GM13977 (cell line): ENCODE results near the gene BMPR2.
"Not testable (repeated sequence)": the region's sequence is repeated elsewhere in the genome, so short reads cannot be mapped to it uniquely, and the experiment has no call there.

Experiments used
- DNase-seq: peaks from one replicate; pipeline ENCODE4 v3.0.0; 2012; ENCODE audit warnings: low spot score
- in situ Hi-C: fragments of 300-500 bp; cut with MboI; formaldehyde crosslinking; loops from one replicate; pipeline ENCODE4 v1.12.0; 2022; ENCODE audit warnings: low sequenced_read_pairs, low pct_unique_long_range_greater_than_20kb, mixed read lengths, inconsistent platforms; ENCODE audit not compliant: unreplicated experiment
- TF ChIP-seq, protein P1 (sequence below): IDR thresholded peaks from 2 replicates; pipeline ENCODE4 v1.5.1; 2012; ENCODE audit warnings: mild to moderate bottlenecking, control low read depth; ENCODE audit not compliant: insufficient read depth; ENCODE audit errors: extremely low read depth, missing control alignments

BMPR2 gene

DNA sequence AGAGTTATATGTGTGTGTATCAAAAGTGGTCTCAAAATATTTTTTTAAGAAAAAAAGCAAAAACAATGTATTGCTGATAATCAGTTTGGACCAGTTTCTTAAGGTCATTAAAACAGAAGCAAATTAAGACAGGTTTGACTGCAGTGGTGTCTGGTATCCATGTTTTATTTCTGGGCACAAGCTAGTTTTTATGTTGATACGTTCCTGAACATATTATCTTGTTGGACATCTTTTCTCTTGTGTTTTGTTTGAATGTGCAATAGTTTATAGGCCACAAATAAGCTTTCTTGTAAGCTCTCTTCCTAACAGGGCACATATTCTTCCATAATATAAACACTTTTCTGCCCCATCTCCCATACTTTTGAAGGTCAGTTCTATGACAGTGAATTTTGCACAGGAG lies 184.1 kb downstream of the BMPR2 start:
- in situ Hi-C loops = no loop called here
- TF ChIP-seq, protein P1, sequence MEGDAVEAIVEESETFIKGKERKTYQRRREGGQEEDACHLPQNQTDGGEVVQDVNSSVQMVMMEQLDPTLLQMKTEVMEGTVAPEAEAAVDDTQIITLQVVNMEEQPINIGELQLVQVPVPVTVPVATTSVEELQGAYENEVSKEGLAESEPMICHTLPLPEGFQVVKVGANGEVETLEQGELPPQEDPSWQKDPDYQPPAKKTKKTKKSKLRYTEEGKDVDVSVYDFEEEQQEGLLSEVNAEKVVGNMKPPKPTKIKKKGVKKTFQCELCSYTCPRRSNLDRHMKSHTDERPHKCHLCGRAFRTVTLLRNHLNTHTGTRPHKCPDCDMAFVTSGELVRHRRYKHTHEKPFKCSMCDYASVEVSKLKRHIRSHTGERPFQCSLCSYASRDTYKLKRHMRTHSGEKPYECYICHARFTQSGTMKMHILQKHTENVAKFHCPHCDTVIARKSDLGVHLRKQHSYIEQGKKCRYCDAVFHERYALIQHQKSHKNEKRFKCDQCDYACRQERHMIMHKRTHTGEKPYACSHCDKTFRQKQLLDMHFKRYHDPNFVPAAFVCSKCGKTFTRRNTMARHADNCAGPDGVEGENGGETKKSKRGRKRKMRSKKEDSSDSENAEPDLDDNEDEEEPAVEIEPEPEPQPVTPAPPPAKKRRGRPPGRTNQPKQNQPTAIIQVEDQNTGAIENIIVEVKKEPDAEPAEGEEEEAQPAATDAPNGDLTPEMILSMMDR = no peak
- no peak for DNase-seq

DNA sequence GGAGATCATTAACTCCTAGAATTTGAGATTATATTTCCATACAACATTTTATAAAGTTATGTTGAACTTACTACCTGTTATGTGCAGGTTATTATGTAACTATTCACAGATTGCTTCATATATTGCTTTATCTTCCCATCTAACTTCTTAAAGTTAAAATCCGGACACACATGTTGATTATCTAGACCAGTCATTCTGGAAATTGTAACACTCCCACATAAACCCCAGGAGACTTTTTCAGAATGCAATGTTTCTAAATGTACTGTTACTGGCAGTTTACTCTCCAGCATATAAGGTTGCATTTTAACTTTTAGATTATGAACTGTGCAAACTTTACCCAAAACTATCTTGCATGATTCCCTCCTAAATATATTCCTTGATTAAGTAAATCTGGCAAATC lies 188.1 kb downstream of the BMPR2 start:
- TF ChIP-seq, protein P1 = no peak
- no peak for DNase-seq
- in situ Hi-C loops = no loop called here

DNA sequence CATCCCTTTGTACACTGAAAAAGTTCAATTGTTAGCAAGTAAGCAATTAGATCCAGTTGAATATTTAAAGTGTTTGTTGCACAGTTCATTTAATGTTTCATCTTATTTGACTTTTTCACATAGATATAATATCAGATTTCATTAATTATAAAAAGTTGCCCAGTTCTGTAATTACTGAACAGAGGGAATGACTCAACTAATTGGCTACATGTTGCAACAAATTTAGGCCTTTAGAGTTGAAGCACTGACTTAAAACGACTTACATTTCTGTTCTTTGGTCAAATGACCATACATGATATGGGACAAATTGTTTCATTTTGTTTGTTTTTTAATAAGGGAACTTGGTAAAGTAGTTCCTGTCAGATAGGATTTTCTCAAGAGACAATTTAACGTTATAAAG lies 190.2 kb downstream of the BMPR2 start:
- DNase-seq = no peak
- in situ Hi-C loops = no loop called here
- TF ChIP-seq, protein P1 = no peak

DNA sequence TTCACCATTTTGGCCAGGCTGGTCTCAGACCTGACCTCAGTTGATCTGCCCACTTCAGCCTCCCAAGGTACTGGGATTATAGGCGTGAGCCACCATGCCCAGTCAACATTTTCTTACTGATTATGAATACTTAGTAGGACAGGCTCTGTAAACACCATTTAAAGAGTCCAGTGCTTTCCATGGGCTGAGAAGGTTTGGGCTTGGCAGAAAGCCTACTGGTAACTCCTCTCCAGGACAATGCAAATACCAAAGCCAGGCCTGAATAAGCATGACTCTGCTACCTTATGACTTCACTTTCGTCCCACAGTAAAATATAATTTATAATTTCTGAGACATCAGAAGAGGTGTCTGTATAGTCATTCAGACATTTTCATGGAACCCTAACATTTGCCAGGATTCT lies 198.4 kb downstream of the BMPR2 start:
- DNase-seq = no peak
- TF ChIP-seq, protein P1 = no peak
- in situ Hi-C loops = no loop called here

DNA sequence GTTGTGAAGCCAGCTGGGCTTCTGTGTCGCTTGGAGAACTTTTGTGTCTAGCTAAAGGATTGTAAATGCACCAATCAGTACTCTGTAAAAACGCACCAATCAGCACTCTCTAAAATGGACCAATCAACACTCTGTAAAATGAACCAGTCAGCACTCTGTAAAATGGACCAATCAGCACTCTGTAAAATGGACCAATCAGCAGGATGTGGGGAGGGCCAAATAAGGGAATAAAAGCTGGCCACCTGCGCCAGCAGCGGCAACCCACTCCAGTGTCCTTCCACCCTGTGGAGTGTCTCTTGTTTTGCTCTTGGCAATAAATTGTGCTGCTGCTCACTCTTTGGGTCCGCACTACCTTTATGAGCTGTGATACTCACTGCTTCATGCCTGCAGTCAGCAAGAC lies 199.1 kb downstream of the BMPR2 start:
- DNase-seq = not testable (repeated sequence)
- in situ Hi-C loops = loop anchor here (25.0 kb wide), 2 partner anchors 287 to 887 kb away; partner anchors contain the start of gene ICA1L

DNA sequence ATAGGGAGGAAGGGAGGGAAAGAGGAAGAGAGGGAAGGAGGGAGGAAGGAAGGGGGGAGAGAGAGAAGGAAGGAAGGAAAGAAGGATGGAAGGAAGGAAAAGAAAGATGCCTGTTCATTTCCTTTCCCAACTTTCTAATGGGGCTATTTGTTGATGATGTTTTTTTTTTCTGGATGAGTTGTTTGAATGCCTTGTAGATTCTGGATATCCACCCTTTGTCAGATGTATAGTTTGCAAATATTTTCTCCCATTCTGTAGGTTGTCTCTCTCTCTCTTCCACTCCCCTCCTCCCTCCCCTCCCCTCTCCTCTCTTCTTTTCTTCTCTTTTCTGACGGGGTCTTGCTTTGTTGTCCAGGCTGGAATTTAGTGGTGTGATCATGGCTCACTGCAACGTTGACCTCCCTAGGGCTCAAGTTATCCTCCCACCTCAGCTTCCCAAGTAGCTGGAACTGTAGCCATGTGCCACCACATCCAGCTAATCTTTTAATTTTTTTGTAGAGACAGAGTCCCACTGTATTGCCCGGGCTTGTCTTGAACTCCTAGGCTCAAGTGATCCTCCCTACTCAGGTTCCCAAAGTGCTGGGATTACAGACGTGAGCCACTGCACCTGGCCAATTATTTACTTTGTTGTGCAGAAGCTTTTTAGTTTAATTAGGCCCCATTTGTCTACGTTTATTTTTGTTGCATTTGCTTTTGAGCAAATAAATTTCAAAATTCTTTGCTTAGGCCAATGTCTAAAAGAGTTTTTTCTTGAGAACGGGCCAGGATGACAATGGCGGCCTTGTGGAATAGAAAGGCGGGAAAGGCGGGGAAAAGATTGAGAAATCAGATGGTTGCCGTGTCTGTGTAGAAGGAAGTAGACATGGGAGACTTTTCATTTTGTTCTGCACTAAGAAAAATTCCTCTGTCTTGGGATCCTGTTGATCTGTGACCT lies 201.4 kb downstream of the BMPR2 start:
- TF ChIP-seq, protein P1 = no peak
- in situ Hi-C loops = loop anchor here (25.0 kb wide), 2 partner anchors 285 to 885 kb away; partner anchors contain the start of gene ICA1L
- DNase-seq = no peak

DNA sequence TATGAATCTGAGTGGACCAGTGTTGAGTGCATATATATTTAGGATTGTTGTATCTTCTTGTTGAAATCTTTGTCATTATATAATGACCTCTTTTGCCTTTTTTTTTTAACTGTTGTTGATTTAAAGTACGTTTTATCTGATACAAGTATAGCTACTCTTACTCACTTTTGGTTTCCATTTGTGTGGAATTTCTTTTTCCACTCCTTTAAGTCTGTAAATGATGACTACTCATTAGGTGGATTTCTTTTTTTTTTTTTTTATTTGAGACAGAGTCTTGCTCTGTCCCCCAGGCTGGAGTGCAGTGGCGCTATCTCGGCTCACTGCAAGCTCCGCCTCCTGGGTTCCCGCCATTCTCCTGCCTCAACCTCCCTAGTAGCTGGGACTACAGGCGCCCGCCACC lies 206.7 kb downstream of the BMPR2 start:
- in situ Hi-C loops = loop anchor here (25.0 kb wide), 2 partner anchors 279 to 879 kb away; partner anchors contain the start of gene ICA1L
- not testable (repeated sequence) for DNase-seq
